Neural crest cell (in vitro differentiated cells): Measurements from ENCODE around the gene BZW2. TPM values are rescaled to one million over a fixed set of nuclear protein-coding genes. Genes with fewer than 3 reads are reported as not detected.

Source experiments
- DNase-seq: peaks from one replicate; pipeline ENCODE4 v3.0.0; 2021; ENCODE audit warnings: low read depth, mixed read lengths, low spot score
- H3K27ac Mint-ChIP-seq: one replicate; pipeline ENCODE4 v1.8.0; 2021; ENCODE audit warnings: mild to moderate bottlenecking, mixed read lengths; ENCODE audit not compliant: unreplicated experiment
- H3K27me3 Mint-ChIP-seq: 2 replicates; pipeline ENCODE4 v1.8.0; 2021; ENCODE audit warnings: low read depth, mild to moderate bottlenecking, mixed read lengths
- H3K36me3 Mint-ChIP-seq: 2 replicates; pipeline ENCODE4 v1.8.0; 2021; ENCODE audit warnings: low read depth, mild to moderate bottlenecking, mixed read lengths
- H3K4me1 Mint-ChIP-seq: 2 replicates; pipeline ENCODE4 v1.8.0; 2021; ENCODE audit warnings: mixed read lengths
- H3K4me3 Mint-ChIP-seq: one replicate; pipeline ENCODE4 v1.8.0; 2021; ENCODE audit warnings: mild to moderate bottlenecking, mixed read lengths
- H3K9me3 Mint-ChIP-seq: 2 replicates; pipeline ENCODE4 v1.8.0; 2021; ENCODE audit warnings: mixed read lengths
- CTCF ChIP-seq: fragments of 200-600 bp; sonication (generic); conservative IDR thresholded peaks from 2 replicates; pipeline ENCODE4 v1.5.0; 2021; ENCODE audit warnings: antibody characterized with exemption, mild to moderate bottlenecking
- total RNA-seq: library from RNA; stranded (reverse); gene quantifications from 2 replicates; pipeline ENCODE4 v1.2.1, GENCODE V29; 2021

The BZW2 gene
- total RNA-seq, 1 donor from 2014 or later: 98.2 TPM

DNA sequence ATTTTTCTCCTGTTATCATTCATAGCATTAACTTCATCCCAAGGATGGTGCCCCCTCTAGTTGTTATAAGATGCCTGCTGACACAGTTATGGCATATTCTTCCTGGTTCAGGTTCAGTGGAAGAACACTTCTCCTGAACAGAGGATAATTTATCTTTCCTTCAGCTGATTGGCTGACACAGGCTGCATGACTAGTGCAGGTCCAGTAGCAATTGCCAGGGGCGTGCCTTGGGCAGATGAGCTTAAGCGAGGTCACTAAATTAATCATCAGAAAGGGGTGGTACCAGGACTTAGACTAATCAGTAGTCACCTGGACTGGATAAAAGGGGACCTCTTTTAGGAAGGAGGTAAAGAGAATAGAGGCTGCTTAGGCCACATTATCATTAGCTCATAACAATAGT lies 42.3 kb downstream of the BZW2 start:
- H3K27me3 Mint-ChIP-seq: no peaks in the 10 kb centered on the region
- peak overlapping the region; percentile 6 for H3K27ac Mint-ChIP-seq
- DNase-seq: no peak
- no peaks in the 10 kb centered on the region for H3K9me3 Mint-ChIP-seq
- H3K4me1 Mint-ChIP-seq: no peaks in the 10 kb centered on the region
- H3K36me3 Mint-ChIP-seq: peaks cover 35% of the 10 kb centered on the region
- TF ChIP-seq CTCF: no peak
- no peak overlapping the region for H3K4me3 Mint-ChIP-seq

DNA sequence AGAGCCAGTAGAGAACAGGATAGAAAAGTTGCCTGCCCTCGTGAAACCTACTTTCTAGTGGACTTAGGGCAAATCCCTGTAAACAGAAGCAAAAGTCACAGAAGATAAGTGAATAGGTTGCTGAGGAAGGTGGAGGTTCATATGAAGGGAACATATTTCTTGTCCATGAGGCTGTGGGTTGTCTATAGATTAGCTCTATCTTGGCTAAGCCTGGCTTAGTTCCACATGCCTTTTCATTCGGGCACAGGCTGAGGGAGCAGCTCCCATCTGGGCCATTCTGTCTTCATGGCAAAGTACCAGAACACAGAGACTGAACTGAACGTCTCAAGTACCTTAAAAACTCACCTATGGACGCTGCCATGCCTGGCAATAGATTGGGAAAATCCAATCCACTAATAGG lies 45.3 kb downstream of the BZW2 start:
- TF ChIP-seq CTCF: no peak
- Mint-ChIP-seq H3K27ac (no peak overlapping the region), H3K4me3 (no peak overlapping the region), H3K4me1 (no peaks in the 10 kb centered on the region), H3K9me3 (no peaks in the 10 kb centered on the region), H3K27me3 (no peaks in the 10 kb centered on the region), H3K36me3 (peaks cover 25% of the 10 kb centered on the region)
- DNase-seq: no peak

DNA sequence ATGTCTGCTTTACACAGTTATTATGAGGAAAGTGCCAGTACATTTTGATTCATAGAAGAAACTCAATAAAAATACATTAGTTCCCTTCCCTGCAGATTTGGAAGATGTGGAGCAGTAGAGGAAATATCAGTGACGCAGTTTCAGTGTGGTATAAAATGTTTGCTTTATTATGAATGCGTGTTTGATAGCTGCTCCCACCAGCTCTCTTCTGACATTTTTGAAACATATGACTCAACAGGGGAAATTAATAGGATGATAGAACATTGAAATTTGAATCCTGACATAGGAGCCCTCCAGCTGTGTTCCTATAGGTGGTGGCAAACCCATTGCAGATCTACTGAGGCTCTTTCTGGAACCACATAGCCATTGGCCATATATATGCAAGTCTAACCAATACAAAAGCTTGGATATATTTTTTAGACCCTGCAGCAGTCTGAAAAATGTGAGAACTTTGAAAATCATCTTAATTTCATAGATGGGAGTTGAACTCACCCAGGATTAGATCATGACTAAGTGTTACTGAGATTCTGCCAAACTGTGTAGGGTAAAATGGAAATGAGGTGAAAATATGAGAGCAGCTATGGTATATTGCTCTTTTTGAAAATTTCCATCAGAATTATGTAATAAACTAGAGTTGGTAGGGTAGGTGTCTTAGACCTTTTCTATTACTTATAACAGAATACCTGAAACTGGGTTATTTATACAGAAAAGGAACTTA lies 47.8 kb downstream of the BZW2 start:
- Mint-ChIP-seq H3K4me3 (no peak overlapping the region), H3K9me3 (no peaks in the 10 kb centered on the region), H3K27me3 (no peaks in the 10 kb centered on the region), H3K27ac (no peak overlapping the region), H3K36me3 (peaks cover 30% of the 10 kb centered on the region), H3K4me1 (peaks cover 10% of the 10 kb centered on the region)
- no peak for TF ChIP-seq CTCF
- DNase-seq: no peak

DNA sequence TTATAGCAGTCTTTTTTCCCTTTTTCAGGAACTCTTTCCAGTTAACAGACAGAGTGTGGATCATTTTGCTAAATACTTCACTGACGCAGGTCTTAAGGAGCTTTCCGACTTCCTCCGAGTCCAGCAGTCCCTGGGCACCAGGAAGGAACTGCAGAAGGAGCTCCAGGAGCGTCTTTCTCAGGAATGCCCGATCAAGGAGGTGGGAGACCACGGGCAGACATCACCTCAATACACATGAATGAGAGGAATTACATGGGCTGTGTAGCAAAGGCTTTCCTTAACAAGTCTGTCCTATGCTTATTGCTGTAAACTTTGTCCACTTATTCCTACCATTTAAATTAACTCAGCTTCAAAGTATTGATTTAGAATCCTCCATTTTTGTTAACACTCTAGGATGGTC lies 48.8 kb downstream of the BZW2 start:
- TF ChIP-seq CTCF: no peak
- no peaks in the 10 kb centered on the region for H3K27me3 Mint-ChIP-seq
- peaks cover 29% of the 10 kb centered on the region for H3K36me3 Mint-ChIP-seq
- H3K9me3 Mint-ChIP-seq: no peaks in the 10 kb centered on the region
- no peak for DNase-seq
- no peak overlapping the region for H3K27ac Mint-ChIP-seq
- no peak overlapping the region for H3K4me3 Mint-ChIP-seq
- H3K4me1 Mint-ChIP-seq: peaks cover 10% of the 10 kb centered on the region

DNA sequence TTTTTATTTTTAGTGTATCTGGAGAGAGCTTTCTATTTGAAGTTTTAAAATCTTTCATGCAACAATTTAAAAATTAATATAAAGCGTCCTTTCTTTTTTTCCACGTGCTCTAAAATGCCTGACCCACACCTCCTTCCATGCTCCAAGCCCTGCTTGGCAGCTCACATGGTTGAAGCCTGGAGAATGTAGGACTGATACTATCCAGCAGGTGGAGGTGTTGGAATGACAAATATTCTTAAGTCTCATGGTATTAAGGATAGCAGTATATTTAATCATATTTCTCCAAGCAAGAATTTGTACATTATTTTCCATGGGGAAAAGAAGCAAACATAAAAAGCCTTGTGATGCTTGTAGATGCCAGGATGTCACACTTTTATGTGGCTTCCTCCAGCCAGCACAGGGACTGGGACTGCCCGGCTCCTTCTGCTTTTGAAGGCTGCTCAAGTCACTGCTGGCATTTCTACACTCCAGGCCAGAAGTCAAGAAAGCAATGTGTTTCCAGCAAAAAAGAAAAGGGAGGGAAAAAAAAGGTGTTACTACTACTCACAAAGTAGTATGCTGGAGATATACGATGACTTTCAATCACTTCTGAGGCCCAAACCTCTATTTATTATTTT lies 49.7 kb downstream of the BZW2 start:
- no peaks in the 10 kb centered on the region for H3K27me3 Mint-ChIP-seq
- no peak overlapping the region for H3K27ac Mint-ChIP-seq
- H3K36me3 Mint-ChIP-seq: peaks cover 29% of the 10 kb centered on the region
- H3K4me1 Mint-ChIP-seq: peaks cover 10% of the 10 kb centered on the region
- H3K4me3 Mint-ChIP-seq: no peak overlapping the region
- H3K9me3 Mint-ChIP-seq: no peaks in the 10 kb centered on the region
- peak; percentile 72 for TF ChIP-seq CTCF
- DNase-seq: no peak
